ENCODE measurements around the gene SNAI3.

SNAI3 gene

DNA sequence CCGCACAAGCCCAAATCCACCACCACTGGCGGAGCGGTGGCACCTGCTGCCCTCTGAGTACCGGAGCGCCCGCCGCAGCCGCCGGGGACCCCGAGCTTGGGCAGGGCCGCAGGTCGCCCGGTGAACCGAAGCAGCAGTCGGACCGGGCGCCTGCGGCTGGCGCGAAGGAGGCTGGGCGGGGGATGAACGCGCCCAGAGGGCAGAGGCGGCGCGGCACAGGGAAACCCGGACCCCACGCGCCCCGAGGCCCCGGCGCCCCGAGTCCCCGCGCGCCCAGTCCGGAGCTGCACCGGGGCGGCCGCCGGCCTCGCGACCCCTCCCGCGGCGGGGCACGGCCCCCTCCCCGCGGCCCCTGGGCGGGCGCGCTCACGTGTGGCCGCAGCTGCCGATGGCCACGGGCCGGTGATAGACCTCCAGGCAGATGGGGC lies 19.5 kb upstream of the SNAI3 start:
- H3K4me3 ChIP-seq (ENCODE audit: low read length) = peak overlapping the region; percentile 93
- H3K4me1 ChIP-seq (ENCODE audit: insufficient read depth, low read length) = peaks cover 21% of the 10 kb centered on the region
- no peaks in the 10 kb centered on the region for H3K36me3 ChIP-seq (ENCODE audit: insufficient read depth, low read length)
- no peaks in the 10 kb centered on the region for H3K27me3 ChIP-seq (ENCODE audit: insufficient read depth, low read length)
- H3K9me3 ChIP-seq (ENCODE audit: low read length) = no peaks in the 10 kb centered on the region
- peak overlapping the region; percentile 80 for H2AFZ ChIP-seq (ENCODE audit: low read depth, low read length)

DNA sequence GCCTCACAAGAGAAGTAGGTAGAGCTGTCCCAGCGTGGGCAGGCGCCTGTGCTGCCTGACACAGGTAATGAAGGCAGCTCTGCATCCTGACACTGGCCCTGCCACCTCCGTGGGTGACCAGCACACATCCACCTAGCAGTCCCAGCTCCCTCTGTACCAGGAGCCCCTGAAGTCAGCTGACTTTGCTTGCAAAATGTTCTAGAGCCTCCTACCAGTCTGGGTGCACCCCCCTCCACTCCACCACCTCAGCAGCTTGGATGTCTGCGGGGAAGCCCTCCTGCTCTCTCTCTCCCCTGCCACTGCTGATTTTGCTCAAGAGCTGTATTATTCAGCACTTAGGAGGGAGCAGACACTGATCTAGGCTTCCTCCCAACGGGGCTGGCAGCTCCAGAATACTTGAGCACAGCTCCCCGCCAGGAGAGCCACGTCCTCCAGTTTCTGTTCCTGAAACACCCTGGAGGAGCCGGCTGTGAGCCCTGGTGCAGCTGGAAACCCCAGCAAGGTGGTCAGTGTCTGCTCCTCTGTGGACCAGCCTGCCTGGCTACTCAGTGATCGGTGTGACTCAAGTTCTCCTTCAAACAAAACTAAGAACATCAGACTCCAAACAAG lies 18.9 kb upstream of the SNAI3 start:
- Histone ChIP-seq H3K27me3 (ENCODE audit: insufficient read depth, low read length) (no peaks in the 10 kb centered on the region), H2AFZ (ENCODE audit: low read depth, low read length) (no peak overlapping the region), H3K4me1 (ENCODE audit: insufficient read depth, low read length) (peaks cover 21% of the 10 kb centered on the region), H3K9me3 (ENCODE audit: low read length) (no peaks in the 10 kb centered on the region), H3K4me3 (ENCODE audit: low read length) (peak overlapping the region; percentile 93), H3K36me3 (ENCODE audit: insufficient read depth, low read length) (no peaks in the 10 kb centered on the region)

DNA sequence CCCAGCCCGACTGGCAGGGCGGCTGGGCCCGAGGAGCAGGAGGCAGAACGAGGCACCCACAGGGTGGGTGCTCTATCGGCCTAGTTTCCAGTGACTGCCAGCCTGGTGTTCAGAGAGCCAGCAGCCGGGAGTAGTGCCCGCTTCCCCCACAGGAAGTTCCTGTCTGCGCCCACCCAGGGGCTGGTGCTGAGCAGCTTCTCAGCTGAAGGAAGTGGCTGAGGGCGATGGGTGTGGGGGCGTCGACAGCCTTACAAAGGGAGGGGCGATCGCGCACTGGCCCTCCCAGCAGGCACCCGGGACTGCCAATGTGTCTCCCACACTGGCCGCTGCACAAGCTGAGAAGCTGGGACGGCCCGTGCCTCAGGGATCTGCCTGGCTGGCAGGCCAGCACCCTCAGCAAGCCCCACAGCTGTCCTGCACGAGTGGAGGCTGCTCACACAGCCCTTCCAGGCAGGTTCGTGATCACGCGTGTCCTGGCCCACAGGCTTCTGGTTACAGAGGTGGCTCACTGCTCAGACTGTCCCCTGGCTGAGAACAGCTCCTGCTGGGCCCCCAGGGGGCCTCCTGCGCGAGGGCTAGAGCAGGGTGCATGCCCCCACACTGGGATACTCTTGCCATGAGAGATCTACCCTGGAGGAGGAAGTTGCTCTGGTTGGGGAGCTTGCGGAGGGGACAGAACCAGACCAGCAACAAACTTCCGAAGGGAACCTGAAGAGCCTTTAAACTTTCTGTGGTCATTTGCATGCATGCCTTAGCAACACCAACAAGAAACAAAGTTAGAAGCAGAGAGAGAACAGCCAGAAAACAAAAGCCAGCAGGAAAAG lies 17.4 kb upstream of the SNAI3 start:
- Histone ChIP-seq H3K4me3 (ENCODE audit: low read length) (no peak overlapping the region), H2AFZ (ENCODE audit: low read depth, low read length) (no peak overlapping the region), H3K36me3 (ENCODE audit: insufficient read depth, low read length) (peaks cover 1% of the 10 kb centered on the region), H3K9me3 (ENCODE audit: low read length) (no peaks in the 10 kb centered on the region), H3K27me3 (ENCODE audit: insufficient read depth, low read length) (no peaks in the 10 kb centered on the region), H3K4me1 (ENCODE audit: insufficient read depth, low read length) (peaks cover 21% of the 10 kb centered on the region)

DNA sequence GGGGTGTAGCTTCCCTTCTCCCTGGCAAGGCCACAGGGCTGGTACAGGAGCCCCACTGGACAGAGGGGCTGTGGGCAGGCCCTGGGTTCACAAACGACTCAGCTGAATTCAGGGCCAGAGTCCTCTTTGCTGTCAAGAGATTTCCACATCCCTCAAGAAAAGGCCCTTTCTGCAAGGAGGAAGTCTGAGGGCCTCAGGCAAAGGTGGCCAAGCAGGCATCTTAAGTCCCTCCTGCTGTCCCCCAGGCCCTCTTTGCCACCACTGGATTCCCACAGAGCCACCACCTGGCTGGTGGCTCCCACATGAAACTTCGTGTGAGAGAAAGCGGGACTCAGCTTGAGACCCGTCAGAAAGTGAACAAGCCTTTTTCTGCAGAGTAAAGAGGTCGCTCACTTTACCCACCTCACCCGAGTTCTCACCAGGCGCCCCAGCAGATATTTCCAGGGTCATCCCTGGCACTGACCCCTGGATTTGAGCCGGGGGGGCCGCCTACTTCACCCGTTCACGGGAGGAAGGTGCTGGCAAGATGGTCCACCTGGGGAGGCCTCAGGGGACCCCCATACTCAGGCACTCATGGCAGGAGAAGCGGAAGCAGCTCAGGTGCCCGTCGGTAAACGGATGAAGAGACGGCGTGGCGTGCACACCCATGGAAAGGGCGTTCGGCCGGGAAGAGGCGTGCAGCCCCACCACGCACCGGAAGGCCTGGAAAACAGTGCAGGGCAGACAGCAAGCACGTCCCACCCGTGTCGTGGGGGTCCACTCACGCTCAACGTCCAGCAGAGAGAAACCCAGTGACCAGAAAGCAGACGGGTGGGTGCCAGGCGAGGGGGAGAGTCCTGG lies 16.3 kb upstream of the SNAI3 start:
- Histone ChIP-seq H2AFZ (ENCODE audit: low read depth, low read length) (no peak overlapping the region), H3K27me3 (ENCODE audit: insufficient read depth, low read length) (no peaks in the 10 kb centered on the region), H3K4me3 (ENCODE audit: low read length) (no peak overlapping the region), H3K9me3 (ENCODE audit: low read length) (no peaks in the 10 kb centered on the region), H3K4me1 (ENCODE audit: insufficient read depth, low read length) (peaks cover 21% of the 10 kb centered on the region), H3K36me3 (ENCODE audit: insufficient read depth, low read length) (peaks cover 12% of the 10 kb centered on the region)

DNA sequence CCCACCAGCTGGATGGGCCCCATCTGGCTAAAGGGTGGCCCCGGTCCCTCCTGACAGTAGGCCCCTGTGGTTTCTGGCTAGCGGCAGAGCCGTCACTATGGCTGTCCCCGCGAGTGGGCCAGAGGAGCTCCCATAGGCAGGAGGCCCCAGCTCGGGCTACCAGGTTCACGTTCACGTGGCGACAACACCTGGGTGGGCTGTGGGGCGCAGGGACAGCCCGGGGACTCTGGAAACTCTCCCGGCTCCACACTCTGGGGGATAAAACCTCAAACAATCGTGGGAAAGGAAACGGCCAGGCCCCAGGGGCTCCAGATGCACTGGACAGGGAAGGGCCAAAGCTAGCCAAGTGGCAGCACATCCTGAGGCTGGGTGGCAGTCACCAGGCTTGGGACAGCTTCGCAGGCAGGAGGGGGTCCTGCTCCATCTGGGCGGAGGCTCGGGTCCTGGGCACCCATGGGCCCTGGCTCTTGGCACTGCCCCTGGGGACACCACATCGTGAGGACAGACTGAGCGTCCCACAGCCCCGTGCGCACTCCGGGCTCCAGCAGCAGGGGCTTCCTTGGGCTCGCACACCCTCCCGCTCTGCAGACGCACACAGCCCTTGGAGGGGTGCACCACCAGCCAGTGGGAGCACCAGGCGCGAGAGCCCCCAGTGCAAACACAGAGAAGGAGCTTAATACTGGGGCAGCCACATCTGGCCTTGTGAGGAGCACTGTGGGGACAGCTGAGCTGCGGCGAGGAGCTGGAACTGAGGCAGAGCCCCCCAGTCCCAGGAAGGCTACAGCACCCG lies 15.5 kb upstream of the SNAI3 start:
- H2AFZ ChIP-seq (ENCODE audit: low read depth, low read length) = no peak overlapping the region
- no peaks in the 10 kb centered on the region for H3K9me3 ChIP-seq (ENCODE audit: low read length)
- H3K4me3 ChIP-seq (ENCODE audit: low read length) = no peak overlapping the region
- H3K36me3 ChIP-seq (ENCODE audit: insufficient read depth, low read length) = peaks cover 16% of the 10 kb centered on the region
- peaks cover 13% of the 10 kb centered on the region for H3K4me1 ChIP-seq (ENCODE audit: insufficient read depth, low read length)
- no peaks in the 10 kb centered on the region for H3K27me3 ChIP-seq (ENCODE audit: insufficient read depth, low read length)

DNA sequence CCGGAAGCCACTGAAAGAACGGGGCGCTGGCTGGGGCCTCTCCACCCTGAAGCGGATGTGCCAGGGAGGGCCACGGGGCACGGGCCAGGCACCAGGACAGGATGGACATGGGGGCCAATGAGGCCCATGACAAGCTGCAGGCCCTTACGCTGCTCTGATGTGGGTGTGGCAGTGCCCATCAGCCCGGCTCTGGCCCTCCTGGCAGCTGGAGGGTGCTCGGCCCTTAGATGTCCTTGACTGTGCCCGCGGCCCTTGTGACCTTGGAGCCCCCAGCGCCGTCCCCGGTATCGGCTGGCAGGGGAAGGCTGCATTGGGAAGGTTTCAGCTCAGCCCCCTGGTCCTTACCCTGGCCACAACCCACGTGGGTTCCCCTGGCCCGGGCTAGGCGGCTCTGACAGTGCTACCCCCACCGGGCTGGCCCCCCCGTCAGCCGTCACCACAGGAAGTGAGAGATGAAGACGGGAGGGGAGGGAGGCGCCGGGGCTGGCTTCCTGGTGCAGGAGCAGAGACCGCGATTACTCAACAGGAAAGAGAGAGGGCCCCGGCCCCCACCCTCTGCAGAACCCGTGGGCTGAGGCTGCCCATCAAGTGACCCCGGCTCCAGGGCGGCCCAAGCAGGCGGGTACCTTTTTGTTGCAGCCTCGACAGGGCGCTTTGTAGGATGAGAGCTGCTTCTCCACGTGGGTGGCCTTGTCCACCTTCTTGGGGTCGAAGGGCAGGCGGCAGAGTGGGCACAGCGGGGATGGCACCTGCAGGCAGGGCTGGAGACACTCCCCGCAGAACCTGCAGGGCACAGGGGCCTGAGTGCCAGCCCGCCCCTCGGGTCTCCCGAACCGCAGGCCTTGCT lies 14.6 kb upstream of the SNAI3 start:
- peaks cover 16% of the 10 kb centered on the region for H3K36me3 ChIP-seq (ENCODE audit: insufficient read depth, low read length)
- H3K27me3 ChIP-seq (ENCODE audit: insufficient read depth, low read length) = no peaks in the 10 kb centered on the region
- no peaks in the 10 kb centered on the region for H3K9me3 ChIP-seq (ENCODE audit: low read length)
- H2AFZ ChIP-seq (ENCODE audit: low read depth, low read length) = no peak overlapping the region
- H3K4me3 ChIP-seq (ENCODE audit: low read length) = no peak overlapping the region
- H3K4me1 ChIP-seq (ENCODE audit: insufficient read depth, low read length) = peaks cover 10% of the 10 kb centered on the region

DNA sequence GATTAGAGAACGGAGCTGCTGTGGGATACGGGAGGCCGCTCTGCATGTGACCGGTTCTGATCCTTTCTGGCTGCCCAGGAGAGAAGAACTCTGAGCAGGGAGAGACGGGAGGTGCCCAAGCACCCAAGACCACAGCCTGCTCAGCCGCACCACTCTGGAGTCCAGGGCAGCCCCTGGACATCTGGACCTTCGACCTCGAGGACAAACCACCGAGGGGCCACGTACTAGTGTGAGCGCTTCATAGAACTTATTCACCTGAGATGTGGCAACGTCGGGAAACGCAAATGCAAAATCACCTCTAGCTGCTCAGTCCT lies 14.0 kb upstream of the SNAI3 start:
- peaks cover 16% of the 10 kb centered on the region for H3K36me3 ChIP-seq (ENCODE audit: insufficient read depth, low read length)
- H3K4me3 ChIP-seq (ENCODE audit: low read length) = no peak overlapping the region
- no peaks in the 10 kb centered on the region for H3K27me3 ChIP-seq (ENCODE audit: insufficient read depth, low read length)
- H3K9me3 ChIP-seq (ENCODE audit: low read length) = no peaks in the 10 kb centered on the region
- H3K4me1 ChIP-seq (ENCODE audit: insufficient read depth, low read length) = peaks cover 6% of the 10 kb centered on the region
- H2AFZ ChIP-seq (ENCODE audit: low read depth, low read length) = no peak overlapping the region

DNA sequence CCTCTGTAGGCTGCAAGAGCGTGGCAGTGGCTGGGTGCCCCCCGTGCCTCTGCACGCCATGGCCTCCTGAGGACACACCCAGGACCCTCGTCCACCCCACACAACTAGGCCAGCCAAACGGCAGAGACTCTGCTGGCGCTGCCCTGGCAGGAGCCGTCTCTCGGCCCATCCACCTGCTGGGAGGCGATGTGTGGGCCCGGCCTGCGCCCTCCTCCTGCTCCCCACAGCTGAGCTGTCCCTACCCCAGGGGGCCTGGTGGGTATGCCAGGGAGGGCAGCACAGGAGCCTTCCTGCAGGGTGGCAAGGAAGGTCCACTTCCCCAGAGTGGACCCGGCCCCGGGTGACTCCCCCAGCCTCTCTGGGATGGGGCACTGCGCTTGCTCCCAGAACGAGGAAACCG lies 12.9 kb upstream of the SNAI3 start:
- Histone ChIP-seq H3K9me3 (ENCODE audit: low read length) (no peaks in the 10 kb centered on the region), H3K36me3 (ENCODE audit: insufficient read depth, low read length) (peaks cover 16% of the 10 kb centered on the region), H3K4me1 (ENCODE audit: insufficient read depth, low read length) (no peaks in the 10 kb centered on the region), H2AFZ (ENCODE audit: low read depth, low read length) (no peak overlapping the region), H3K4me3 (ENCODE audit: low read length) (no peak overlapping the region), H3K27me3 (ENCODE audit: insufficient read depth, low read length) (no peaks in the 10 kb centered on the region)

DNA sequence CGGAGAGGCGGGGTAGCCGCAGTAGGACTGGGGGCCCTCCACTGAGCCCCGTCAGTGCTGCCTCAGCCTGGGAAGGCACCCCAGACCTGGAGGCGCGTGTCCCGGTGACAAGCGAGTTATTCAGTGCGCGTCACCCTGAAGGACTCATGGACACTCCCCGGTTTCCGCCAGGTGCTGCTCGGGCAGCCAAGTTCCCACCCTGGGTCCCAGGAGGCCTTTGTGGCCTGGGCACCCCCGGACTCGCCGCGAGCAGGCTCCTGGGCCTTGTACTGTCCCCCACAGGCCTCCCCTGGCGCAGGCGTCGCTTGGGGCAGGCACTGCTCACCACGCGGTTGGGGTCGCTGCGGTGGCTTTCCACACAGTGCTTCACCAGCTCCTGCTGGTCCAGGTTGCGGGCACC lies 12.3 kb upstream of the SNAI3 start:
- Histone ChIP-seq H3K36me3 (ENCODE audit: insufficient read depth, low read length) (peaks cover 16% of the 10 kb centered on the region), H2AFZ (ENCODE audit: low read depth, low read length) (no peak overlapping the region), H3K4me1 (ENCODE audit: insufficient read depth, low read length) (no peaks in the 10 kb centered on the region), H3K4me3 (ENCODE audit: low read length) (no peak overlapping the region), H3K9me3 (ENCODE audit: low read length) (no peaks in the 10 kb centered on the region), H3K27me3 (ENCODE audit: insufficient read depth, low read length) (no peaks in the 10 kb centered on the region)

DNA sequence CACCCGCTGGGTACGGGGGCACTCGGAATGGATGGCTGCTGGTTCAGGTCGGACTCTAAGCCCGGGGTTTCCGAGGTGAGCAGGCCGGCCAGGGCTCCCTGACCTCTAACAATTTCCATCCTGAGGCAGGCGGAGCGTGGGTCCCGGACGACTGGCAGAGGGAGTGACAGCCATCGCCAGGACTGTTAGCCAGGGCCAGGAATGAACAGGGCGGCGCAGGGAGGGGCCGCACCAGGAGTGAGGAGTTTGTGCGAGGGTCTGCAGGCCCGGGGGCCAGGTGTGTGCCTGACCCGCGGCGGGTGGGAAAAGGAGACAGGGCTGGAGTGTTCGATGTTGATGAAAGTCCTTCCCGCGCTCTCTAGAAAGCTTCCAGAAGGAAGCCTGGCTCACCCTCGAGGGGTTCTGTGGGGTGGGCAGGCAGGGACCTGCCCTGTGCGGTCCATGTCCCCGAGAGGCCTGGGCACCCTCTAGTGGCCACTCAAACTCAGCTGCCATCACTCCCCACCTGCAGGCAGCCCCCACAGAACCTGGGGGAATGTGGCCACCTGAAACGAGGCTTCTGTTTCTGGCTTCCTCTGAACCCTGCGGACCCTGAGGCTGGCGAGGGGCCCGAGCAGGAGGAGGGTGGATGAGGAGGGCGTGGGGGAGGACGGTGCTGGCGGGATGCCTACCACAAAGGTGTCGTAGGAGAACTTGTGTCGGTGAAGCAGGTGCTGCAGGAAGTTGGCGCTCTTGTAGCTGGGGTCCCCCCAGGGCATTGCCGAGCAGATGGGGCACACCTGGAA lies 11.7 kb upstream of the SNAI3 start:
- Histone ChIP-seq H3K4me3 (ENCODE audit: low read length) (no peak overlapping the region), H3K27me3 (ENCODE audit: insufficient read depth, low read length) (no peaks in the 10 kb centered on the region), H3K4me1 (ENCODE audit: insufficient read depth, low read length) (no peaks in the 10 kb centered on the region), H3K36me3 (ENCODE audit: insufficient read depth, low read length) (peaks cover 16% of the 10 kb centered on the region), H3K9me3 (ENCODE audit: low read length) (no peaks in the 10 kb centered on the region), H2AFZ (ENCODE audit: low read depth, low read length) (no peak overlapping the region)

DNA sequence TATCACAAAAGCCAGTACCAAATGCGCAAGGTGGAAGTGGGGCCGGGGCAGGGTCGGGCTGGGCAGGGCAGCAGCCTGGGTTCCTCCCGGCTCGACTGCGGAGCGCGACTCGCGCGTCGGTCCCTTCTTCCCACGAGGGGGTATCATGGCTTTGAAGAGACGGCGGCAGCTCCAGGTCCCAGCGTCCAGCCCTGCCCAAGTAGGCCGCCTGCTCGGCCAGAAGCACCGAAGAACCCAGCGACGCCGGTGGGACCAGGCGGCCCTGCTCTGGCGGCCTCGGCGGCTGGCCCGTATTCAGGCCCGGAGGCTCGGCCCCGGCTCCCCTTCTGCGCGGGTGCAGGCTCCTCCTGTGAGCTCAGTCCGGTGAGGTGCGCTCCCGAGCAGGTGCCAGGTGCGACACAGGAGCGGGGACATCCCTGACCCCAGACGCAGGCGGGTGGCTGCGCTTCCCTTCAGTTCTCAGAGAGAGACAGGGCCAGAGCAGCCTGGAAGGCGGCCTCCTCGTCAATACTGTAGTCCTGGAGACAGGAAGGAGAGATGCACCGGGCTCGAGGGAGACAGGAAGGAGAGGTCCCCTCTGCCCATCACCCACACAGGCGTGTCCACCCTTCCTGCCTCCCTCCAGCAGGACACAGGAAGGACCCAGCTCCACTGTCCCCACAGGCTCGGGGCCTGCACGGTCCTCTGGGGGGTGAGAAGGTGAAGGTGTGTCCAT lies 11.0 kb upstream of the SNAI3 start:
- H3K4me3 ChIP-seq (ENCODE audit: low read length) = no peak overlapping the region
- no peaks in the 10 kb centered on the region for H3K9me3 ChIP-seq (ENCODE audit: low read length)
- H2AFZ ChIP-seq (ENCODE audit: low read depth, low read length) = no peak overlapping the region
- H3K27me3 ChIP-seq (ENCODE audit: insufficient read depth, low read length) = no peaks in the 10 kb centered on the region
- peaks cover 16% of the 10 kb centered on the region for H3K36me3 ChIP-seq (ENCODE audit: insufficient read depth, low read length)
- H3K4me1 ChIP-seq (ENCODE audit: insufficient read depth, low read length) = no peaks in the 10 kb centered on the region

Measured in neuron (in vitro differentiated cells).